Measurements from ENCODE around the gene CD200R1L. TPM values are rescaled to one million over a fixed set of nuclear protein-coding genes. Genes with fewer than 3 reads are reported as not detected.

CD200R1L gene
- total RNA-seq, 4 donors from 2014 or later, result not detected

- in situ Hi-C loops (cut with MboI; ENCODE audit: low pct_ligation_motif_present in 1 of 4, low pct_unique_long_range_greater_than_20kb in 1 of 4, low sequenced_read_pairs in 3 of 4) (no loop called here), intact Hi-C loops (cut with DNase I; ENCODE audit: low total_unique reads) (no loop called here)
- no peaks in the 10 kb centered on the region for H3K36me3 ChIP-seq
- no peaks in the 10 kb centered on the region for H3K27me3 ChIP-seq
- no peak overlapping the region for H3K27ac ChIP-seq
- no peak overlapping the region for H3K4me3 ChIP-seq
- no peak for DNase-seq
- H3K4me1 ChIP-seq, result no peaks in the 10 kb centered on the region
- H3K9me3 ChIP-seq, result no peaks in the 10 kb centered on the region
- WGBS, 2 donors (ENCODE audit: low coverage in 1 of 2), result 76 to 78% methylated on average over 8 to 9 of the region's 9 CpGs
- TF ChIP-seq CTCF (IDR thresholded peaks at IDR 0.05) (no peak), POLR2AphosphoS5 (IDR thresholded peaks at IDR 0.05) (no peak), EP300 (IDR thresholded peaks at IDR 0.05; ENCODE audit: low read depth) (no peak)
Observed at GRCh38 chr3:112785321-112786001, 61.2 kb downstream of the CD200R1L start.

- no peaks in the 10 kb centered on the region for H3K27me3 ChIP-seq
- H3K4me3 ChIP-seq, result no peak overlapping the region
- H3K36me3 ChIP-seq, result no peaks in the 10 kb centered on the region
- intact Hi-C loops (cut with DNase I; ENCODE audit: low total_unique reads), result no loop called here
- WGBS, 2 donors (ENCODE audit: low coverage in 1 of 2), result 43% methylated on average over 2 of the region's 2 CpGs; no CpG with 5 or more reads in 1 of the 2 donors
- H3K9me3 ChIP-seq, result no peaks in the 10 kb centered on the region
- no peak overlapping the region for H3K27ac ChIP-seq
- no peak for DNase-seq
- H3K4me1 ChIP-seq, result peaks cover 0 to 7% (median 0%) of the 10 kb centered on the region in 4 donors
- TF ChIP-seq EP300 (IDR thresholded peaks at IDR 0.05; ENCODE audit: low read depth) (no peak), CTCF (IDR thresholded peaks at IDR 0.05) (no peak), POLR2A (IDR thresholded peaks at IDR 0.05) (no peak), POLR2AphosphoS5 (IDR thresholded peaks at IDR 0.05) (no peak)
- in situ Hi-C loops (cut with MboI; ENCODE audit: low pct_ligation_motif_present in 1 of 4, low pct_unique_long_range_greater_than_20kb in 1 of 4, low sequenced_read_pairs in 3 of 4), result no loop called here
Observed at GRCh38 chr3:112782491-112782890, 64.2 kb downstream of the CD200R1L start.

- Histone ChIP-seq H3K27ac (no peak overlapping the region), H3K9me3 (no peaks in the 10 kb centered on the region), H3K4me3 (no peak overlapping the region), H3K36me3 (no peaks in the 10 kb centered on the region), H3K4me1 (peaks cover 0 to 7% (median 0%) of the 10 kb centered on the region in 4 donors), H3K27me3 (no peaks in the 10 kb centered on the region)
- WGBS, 2 donors (ENCODE audit: low coverage in 1 of 2), result 57 to 96% methylated on average over 1 of the region's 1 CpG
- TF ChIP-seq CTCF (IDR thresholded peaks at IDR 0.05) (no peak), EP300 (IDR thresholded peaks at IDR 0.05; ENCODE audit: low read depth) (no peak), POLR2A (IDR thresholded peaks at IDR 0.05) (no peak), POLR2AphosphoS5 (IDR thresholded peaks at IDR 0.05) (no peak)
- DNase-seq, result no peak
- intact Hi-C loops (cut with DNase I; ENCODE audit: low total_unique reads), result no loop called here
- in situ Hi-C loops (cut with MboI; ENCODE audit: low pct_ligation_motif_present in 1 of 4, low pct_unique_long_range_greater_than_20kb in 1 of 4, low sequenced_read_pairs in 3 of 4), result no loop called here
Observed at GRCh38 chr3:112781599-112781998, 65.1 kb downstream of the CD200R1L start.

GRCh38 chr3:112779558-112780480 is 66.8 kb downstream of the CD200R1L start:
- Histone ChIP-seq H3K9me3 (no peaks in the 10 kb centered on the region), H3K27ac (peak overlapping the region in 2 of 4 donors; percentile 16 to 18)

More at GRCh38 chr3:112779558-112780480, 66.8 kb downstream of the CD200R1L start:
- H3K36me3 ChIP-seq, result no peaks in the 10 kb centered on the region
- WGBS, 2 donors (ENCODE audit: low coverage in 1 of 2), result 60 to 85% methylated on average over 2 to 3 of the region's 3 CpGs
- H3K4me1 ChIP-seq, result peaks cover 0 to 15% (median under 1%) of the 10 kb centered on the region in 4 donors
- intact Hi-C loops (cut with DNase I; ENCODE audit: low total_unique reads) (no loop called here), in situ Hi-C loops (cut with MboI; ENCODE audit: low pct_ligation_motif_present in 1 of 4, low pct_unique_long_range_greater_than_20kb in 1 of 4, low sequenced_read_pairs in 3 of 4) (no loop called here)
- H3K4me3 ChIP-seq, result no peak overlapping the region
- TF ChIP-seq CTCF (IDR thresholded peaks at IDR 0.05), result no peak
- no peak for TF ChIP-seq POLR2AphosphoS5 (IDR thresholded peaks at IDR 0.05)
- TF ChIP-seq EP300 (IDR thresholded peaks at IDR 0.05; ENCODE audit: low read depth), result no peak
- no peak for TF ChIP-seq POLR2A (IDR thresholded peaks at IDR 0.05)
- H3K27me3 ChIP-seq, result no peaks in the 10 kb centered on the region
- DNase-seq, result no peak

All from transverse colon (tissue), 4 donors.